ENCODE measurements around the gene MORN5. TPM values are rescaled to one million over a fixed set of nuclear protein-coding genes. Genes with fewer than 3 reads are reported as not detected.

MORN5 gene
- total and polyA plus RNA-seq, 2 donors (not counting 1 experiment from before 2014, with no cell fraction given) = 0.33 TPM; not detected in 1

- Histone ChIP-seq H3K4me1 (ENCODE audit: control insufficient read depth, extremely low read depth, insufficient read depth, low read length) (no peaks in the 10 kb centered on the region), H3K4me2 (ENCODE audit: extremely low read depth, insufficient read depth, low read length) (no peak overlapping the region), H2AFZ (ENCODE audit: low read length) (no peak overlapping the region), H3K9ac (ENCODE audit: insufficient read depth, low read length) (no peak overlapping the region), H3K4me3 (replicated peaks in 1 of 4; ENCODE audit: control extremely low read depth in 1 of 4, insufficient read depth in 1 of 4, low read depth in 3 of 4, low read length in 4 of 4) (no peak overlapping the region), H3K27ac (ENCODE audit: insufficient read depth, low read length) (no peak overlapping the region), H3K36me3 (ENCODE audit: control insufficient read depth, insufficient read depth, low read length) (no peaks in the 10 kb centered on the region), H3K27me3 (ENCODE audit: control insufficient read depth, insufficient read depth, low read length) (no peaks in the 10 kb centered on the region), H3K9me3 (ENCODE audit: control insufficient read depth, insufficient read depth, low read depth, low read length) (no peaks in the 10 kb centered on the region), H4K20me1 (ENCODE audit: control insufficient read depth, extremely low read depth, insufficient read depth, low read length) (no peaks in the 10 kb centered on the region), H3K79me2 (ENCODE audit: control insufficient read depth, insufficient read depth, low read length) (no peaks in the 10 kb centered on the region)
- TF ChIP-seq CTCF (conservative IDR thresholded peaks at IDR 0.05 in 1 of 2, IDR thresholded peaks at IDR 0.05 in 1 of 2; ENCODE audit: low read depth in 1 of 2, low read length in 2 of 2) (no peak), EZH2 (IDR thresholded peaks at IDR 0.05; ENCODE audit: low read length, missing control alignments) (no peak)
- DNase-seq (ENCODE audit: low read depth in 2 of 2) = no peak
Measured at GRCh38 chr9:122239722-122240121, 80.0 kb downstream of the MORN5 start.

- DNase-seq (ENCODE audit: low read depth in 2 of 2) = no peak
- Histone ChIP-seq H2AFZ (ENCODE audit: low read length) (no peak overlapping the region), H3K27ac (ENCODE audit: insufficient read depth, low read length) (no peak overlapping the region), H3K79me2 (ENCODE audit: control insufficient read depth, insufficient read depth, low read length) (no peaks in the 10 kb centered on the region), H3K4me2 (ENCODE audit: extremely low read depth, insufficient read depth, low read length) (no peak overlapping the region), H3K9me3 (ENCODE audit: control insufficient read depth, insufficient read depth, low read depth, low read length) (no peaks in the 10 kb centered on the region), H4K20me1 (ENCODE audit: control insufficient read depth, extremely low read depth, insufficient read depth, low read length) (no peaks in the 10 kb centered on the region), H3K4me1 (ENCODE audit: control insufficient read depth, extremely low read depth, insufficient read depth, low read length) (no peaks in the 10 kb centered on the region), H3K36me3 (ENCODE audit: control insufficient read depth, insufficient read depth, low read length) (peaks cover 2% of the 10 kb centered on the region), H3K27me3 (ENCODE audit: control insufficient read depth, insufficient read depth, low read length) (no peaks in the 10 kb centered on the region), H3K4me3 (replicated peaks in 1 of 4; ENCODE audit: control extremely low read depth in 1 of 4, insufficient read depth in 1 of 4, low read depth in 3 of 4, low read length in 4 of 4) (no peak overlapping the region), H3K9ac (ENCODE audit: insufficient read depth, low read length) (no peak overlapping the region)
- TF ChIP-seq CTCF (conservative IDR thresholded peaks at IDR 0.05 in 1 of 2, IDR thresholded peaks at IDR 0.05 in 1 of 2; ENCODE audit: low read depth in 1 of 2, low read length in 2 of 2) (no peak), EZH2 (IDR thresholded peaks at IDR 0.05; ENCODE audit: low read length, missing control alignments) (no peak)
Measured at GRCh38 chr9:122244349-122244748, 84.6 kb downstream of the MORN5 start.

- Histone ChIP-seq H3K4me3 (replicated peaks in 1 of 4; ENCODE audit: control extremely low read depth in 1 of 4, insufficient read depth in 1 of 4, low read depth in 3 of 4, low read length in 4 of 4) (no peak overlapping the region), H3K36me3 (ENCODE audit: control insufficient read depth, insufficient read depth, low read length) (peaks cover 3% of the 10 kb centered on the region), H2AFZ (ENCODE audit: low read length) (no peak overlapping the region), H3K4me1 (ENCODE audit: control insufficient read depth, extremely low read depth, insufficient read depth, low read length) (no peaks in the 10 kb centered on the region), H3K79me2 (ENCODE audit: control insufficient read depth, insufficient read depth, low read length) (no peaks in the 10 kb centered on the region), H3K4me2 (ENCODE audit: extremely low read depth, insufficient read depth, low read length) (no peak overlapping the region), H3K9me3 (ENCODE audit: control insufficient read depth, insufficient read depth, low read depth, low read length) (no peaks in the 10 kb centered on the region), H3K27me3 (ENCODE audit: control insufficient read depth, insufficient read depth, low read length) (no peaks in the 10 kb centered on the region), H3K27ac (ENCODE audit: insufficient read depth, low read length) (no peak overlapping the region), H4K20me1 (ENCODE audit: control insufficient read depth, extremely low read depth, insufficient read depth, low read length) (no peaks in the 10 kb centered on the region), H3K9ac (ENCODE audit: insufficient read depth, low read length) (no peak overlapping the region)
- no peak for TF ChIP-seq EZH2 (IDR thresholded peaks at IDR 0.05; ENCODE audit: low read length, missing control alignments)
- TF ChIP-seq CTCF (conservative IDR thresholded peaks at IDR 0.05 in 1 of 2, IDR thresholded peaks at IDR 0.05 in 1 of 2; ENCODE audit: low read depth in 1 of 2, low read length in 2 of 2) = no peak
- no peak for DNase-seq (ENCODE audit: low read depth in 2 of 2)
Measured at GRCh38 chr9:122246666-122247065, 87.0 kb downstream of the MORN5 start.

Data from fibroblast of lung (primary cell).